HEK293 (cell line): ENCODE data around the gene MAP1LC3A.
A peak's percentile ranks its signal among the peaks of the same experiment; 100 is the strongest.

Experiments
- CTCF ChIA-PET: fragments of 350-600 bp; formaldehyde crosslinking; extraction: SDS; loops from one replicate; lab custom pipeline; 2021; ENCODE audit warnings: antibody characterized with exemption; lab: Yijun Ruan, JAX
- POLR2A ChIA-PET: fragments of 300-600 bp; formaldehyde crosslinking; extraction: SDS; loops from one replicate; lab custom pipeline; 2020; ENCODE audit warnings: antibody characterized with exemption, inconsistent platforms; lab: Yijun Ruan, JAX
- H3K27ac ChIP-seq: fragments of 200-500 bp; sonication (Bioruptor generic); 2 replicates; pipeline ENCODE4 v1.5.1; 2014; ENCODE audit warnings: low read depth, low read length, control low read depth, inconsistent platforms; ENCODE audit errors: extremely low read depth
- H3K36me3 ChIP-seq, 2 experiments: fragments of 200-500 bp in 1 of 2; sonication (Bioruptor generic) in 1 of 2; 1 replicate in 1 of 2; 2 replicates in 1 of 2; pipeline ENCODE4 v1.5.1; 2014 to 2017; ENCODE audit warnings: inconsistent platforms in 2 of 2, low read length in 2 of 2; ENCODE audit not compliant: control insufficient read depth in 2 of 2, insufficient read depth in 1 of 2
- H3K4me1 ChIP-seq: fragments of 200-500 bp; sonication (Bioruptor generic); 2 replicates; pipeline ENCODE4 v1.5.1; 2014; ENCODE audit warnings: mild to moderate bottlenecking, low read length, inconsistent platforms; ENCODE audit not compliant: control insufficient read depth, insufficient read depth
- H3K4me3 ChIP-seq: 2 replicates; pipeline ENCODE4 v1.5.1; 2011; ENCODE audit warnings: low read depth, mild to moderate bottlenecking, control low read depth, low read length, moderate library complexity
- H3K9me3 ChIP-seq: fragments of 200-500 bp; sonication (Bioruptor generic); 2 replicates; pipeline ENCODE4 v1.5.1; 2014; ENCODE audit warnings: low read depth, low read length, inconsistent platforms; ENCODE audit not compliant: control insufficient read depth, insufficient read depth
- BCL11A ChIP-seq: fragments of 450-650 bp; formaldehyde crosslinking; IDR thresholded peaks from 2 replicates; pipeline ENCODE4 v1.5.1; 2016; ENCODE audit warnings: low read depth, missing biosample characterization, missing genetic modification characterization
- GLIS1 ChIP-seq: fragments of 450-650 bp; formaldehyde crosslinking; IDR thresholded peaks from 2 replicates; pipeline ENCODE4 v1.5.1; 2016; ENCODE audit warnings: missing biosample characterization, missing genetic modification characterization
- KLF1 ChIP-seq: fragments of 450-650 bp; formaldehyde crosslinking; IDR thresholded peaks from 2 replicates; pipeline ENCODE4 v1.5.1; 2016; ENCODE audit warnings: missing biosample characterization, missing genetic modification characterization
- KLF10 ChIP-seq: fragments of 450-650 bp; IDR thresholded peaks from 2 replicates; pipeline ENCODE4 v1.5.1; 2018; ENCODE audit warnings: missing biosample characterization, mild to moderate bottlenecking, missing genetic modification characterization
- MEIS1 ChIP-seq: sonication (generic); formaldehyde crosslinking; IDR thresholded peaks from 2 replicates; pipeline ENCODE4 v1.8.1; 2022; ENCODE audit warnings: missing genetic modification reagents, mild to moderate bottlenecking, borderline replicate concordance
- MZF1 ChIP-seq: fragments of 450-650 bp; formaldehyde crosslinking; IDR thresholded peaks from 2 replicates; pipeline ENCODE4 v1.5.1; 2017; ENCODE audit warnings: missing biosample characterization, missing genetic modification characterization, borderline replicate concordance
- OSR2 ChIP-seq: fragments of 450-650 bp; formaldehyde crosslinking; IDR thresholded peaks from 2 replicates; pipeline ENCODE4 v1.5.1; 2016; ENCODE audit warnings: missing biosample characterization, missing genetic modification characterization
- SP3 ChIP-seq: fragments of 450-650 bp; formaldehyde crosslinking; IDR thresholded peaks from 2 replicates; pipeline ENCODE4 v1.5.1; 2016; ENCODE audit warnings: missing biosample characterization, missing genetic modification characterization
- SP7 ChIP-seq: fragments of 450-650 bp; formaldehyde crosslinking; IDR thresholded peaks from 2 replicates; pipeline ENCODE4 v1.5.1; 2016; ENCODE audit warnings: missing biosample characterization, missing genetic modification characterization
- ZBTB1 ChIP-seq: fragments of 450-650 bp; formaldehyde crosslinking; IDR thresholded peaks from 2 replicates; pipeline ENCODE4 v1.5.1; 2016; ENCODE audit warnings: missing biosample characterization, missing genetic modification characterization
- ZBTB20 ChIP-seq: fragments of 450-650 bp; formaldehyde crosslinking; IDR thresholded peaks from 2 replicates; pipeline ENCODE4 v1.5.1; 2016; ENCODE audit warnings: missing biosample characterization, missing genetic modification characterization
- ZBTB48 ChIP-seq: fragments of 450-650 bp; formaldehyde crosslinking; IDR thresholded peaks from 2 replicates; pipeline ENCODE4 v1.5.1; 2016; ENCODE audit warnings: missing biosample characterization, missing genetic modification characterization
- ZEB2 ChIP-seq: fragments of 450-650 bp; formaldehyde crosslinking; IDR thresholded peaks from 2 replicates; pipeline ENCODE4 v1.5.1; 2016; ENCODE audit warnings: missing biosample characterization, missing genetic modification characterization
- ZFHX2 ChIP-seq: fragments of 450-650 bp; formaldehyde crosslinking; conservative IDR thresholded peaks from 2 replicates; pipeline ENCODE4 v1.5.1; 2016; ENCODE audit warnings: missing biosample characterization, missing genetic modification characterization
- ZFP37 ChIP-seq: fragments of 450-650 bp; formaldehyde crosslinking; IDR thresholded peaks from 2 replicates; pipeline ENCODE4 v1.5.1; 2016; ENCODE audit warnings: missing biosample characterization, missing genetic modification characterization
- ZNF146 ChIP-seq: fragments of 450-650 bp; formaldehyde crosslinking; IDR thresholded peaks from 2 replicates; pipeline ENCODE4 v1.5.1; 2016; ENCODE audit warnings: missing biosample characterization, missing genetic modification characterization
- ZNF174 ChIP-seq: fragments of 450-650 bp; formaldehyde crosslinking; IDR thresholded peaks from 2 replicates; pipeline ENCODE4 v1.5.0; 2017; ENCODE audit warnings: missing biosample characterization, mild to moderate bottlenecking, missing genetic modification characterization
- ZNF184 ChIP-seq: fragments of 450-650 bp; IDR thresholded peaks from 2 replicates; pipeline ENCODE4 v1.5.1; 2018; ENCODE audit warnings: missing biosample characterization, mild to moderate bottlenecking, missing genetic modification characterization
- ZNF2 ChIP-seq: fragments of 450-650 bp; formaldehyde crosslinking; IDR thresholded peaks from 2 replicates; pipeline ENCODE4 v1.5.1; 2016; ENCODE audit warnings: missing biosample characterization, missing genetic modification characterization
- ZNF223 ChIP-seq: fragments of 450-650 bp; formaldehyde crosslinking; IDR thresholded peaks from 2 replicates; pipeline ENCODE4 v1.5.1; 2016; ENCODE audit warnings: missing biosample characterization, missing genetic modification characterization
- ZNF23 ChIP-seq: fragments of 450-650 bp; formaldehyde crosslinking; IDR thresholded peaks from 2 replicates; pipeline ENCODE4 v1.5.1; 2016; ENCODE audit warnings: missing biosample characterization, missing genetic modification characterization, borderline replicate concordance
- ZNF248 ChIP-seq: fragments of 450-650 bp; formaldehyde crosslinking; IDR thresholded peaks from 2 replicates; pipeline ENCODE4 v1.5.1; 2017; ENCODE audit warnings: missing biosample characterization, missing genetic modification characterization
- ZNF366 ChIP-seq: fragments of 450-650 bp; formaldehyde crosslinking; conservative IDR thresholded peaks from 2 replicates; pipeline ENCODE4 v1.5.1; 2016; ENCODE audit warnings: missing biosample characterization, missing genetic modification characterization
- ZNF521 ChIP-seq: fragments of 450-650 bp; formaldehyde crosslinking; IDR thresholded peaks from 2 replicates; pipeline ENCODE4 v1.5.1; 2017; ENCODE audit warnings: missing biosample characterization, mild to moderate bottlenecking, missing genetic modification characterization
- ZNF600 ChIP-seq: fragments of 450-650 bp; formaldehyde crosslinking; IDR thresholded peaks from 2 replicates; pipeline ENCODE4 v1.5.1; 2016; ENCODE audit warnings: missing biosample characterization, missing genetic modification characterization
- ZNF623 ChIP-seq: fragments of 450-650 bp; formaldehyde crosslinking; IDR thresholded peaks from 2 replicates; pipeline ENCODE4 v1.5.1; 2016; ENCODE audit warnings: missing biosample characterization, missing genetic modification characterization
- ZNF626 ChIP-seq: fragments of 450-650 bp; sonication (Bioruptor Pico); formaldehyde crosslinking; IDR thresholded peaks from 2 replicates; pipeline ENCODE4 v1.5.1; 2018; ENCODE audit warnings: missing biosample characterization, missing genetic modification characterization, inconsistent platforms
- ZNF785 ChIP-seq: fragments of 450-650 bp; formaldehyde crosslinking; IDR thresholded peaks from 2 replicates; pipeline ENCODE4 v1.5.1; 2016; ENCODE audit warnings: missing biosample characterization, missing genetic modification characterization
- ZXDB ChIP-seq: fragments of 450-650 bp; formaldehyde crosslinking; IDR thresholded peaks from 2 replicates; pipeline ENCODE4 v1.5.1; 2016; ENCODE audit warnings: missing biosample characterization, missing genetic modification characterization
- TF ChIP-seq, protein P1 (sequence below): fragments of 450-650 bp; formaldehyde crosslinking; IDR thresholded peaks from 2 replicates; pipeline ENCODE4 v1.5.1; 2016; ENCODE audit warnings: missing biosample characterization, missing genetic modification characterization
- TF ChIP-seq, protein P2 (sequence below): fragments of 450-650 bp; formaldehyde crosslinking; IDR thresholded peaks from 2 replicates; pipeline ENCODE4 v1.5.1; 2016; ENCODE audit warnings: missing biosample characterization, missing genetic modification characterization

MAP1LC3A gene

DNA sequence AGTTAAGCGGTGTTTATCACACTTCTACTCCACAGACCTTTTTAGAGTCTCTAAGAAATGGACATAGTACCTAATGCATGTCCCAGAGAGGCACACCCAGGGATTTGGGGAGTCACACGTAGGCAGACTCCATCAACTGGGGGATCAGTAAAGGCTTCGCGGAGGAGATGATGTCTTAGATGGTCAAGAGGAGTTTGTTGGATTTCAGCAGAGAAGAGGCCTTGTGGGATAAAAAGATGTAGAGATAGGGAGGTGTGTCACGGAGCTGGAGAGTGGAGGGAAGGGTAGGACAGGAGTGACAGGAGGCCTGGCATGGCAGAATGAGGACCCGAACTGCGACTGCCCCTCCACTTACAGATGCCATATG lies 33.2 kb upstream of the MAP1LC3A start:
- H3K9me3 ChIP-seq: no peaks in the 10 kb centered on the region
- CTCF ChIA-PET: interaction anchor here (0.7 to 7.7 kb wide), 3 partner anchors 9 to 212 kb away, joined by 3 to 116 read pairs (median 8); partner anchors contain the start of gene DYNLRB1
- H3K36me3 ChIP-seq: peaks cover 3 to 60% of the 10 kb centered on the region in 2 experiments; a peak in 2 of 3 replicates
- POLR2A ChIA-PET: interaction anchor here (2.0 kb wide), 1 partner anchor 9 kb away, joined by 20 read pairs; the partner anchor contains the start of gene DYNLRB1
- H3K4me3 ChIP-seq: no peak overlapping the region
- 0 out of 2 replicates have a peak overlapping the region, but pooled peaks have one; percentile 34 for H3K27ac ChIP-seq
- no peak for TF ChIP-seq ZNF785 (tag by site-specific recombination)
- no peak for TF ChIP-seq ZFHX2 (tag by site-specific recombination)
- no peak for TF ChIP-seq ZBTB20
- TF ChIP-seq MEIS1 (CRISPR knock-in tag): no peak
- no peak for TF ChIP-seq ZNF600 (tag by site-specific recombination)
- TF ChIP-seq, protein P1, sequence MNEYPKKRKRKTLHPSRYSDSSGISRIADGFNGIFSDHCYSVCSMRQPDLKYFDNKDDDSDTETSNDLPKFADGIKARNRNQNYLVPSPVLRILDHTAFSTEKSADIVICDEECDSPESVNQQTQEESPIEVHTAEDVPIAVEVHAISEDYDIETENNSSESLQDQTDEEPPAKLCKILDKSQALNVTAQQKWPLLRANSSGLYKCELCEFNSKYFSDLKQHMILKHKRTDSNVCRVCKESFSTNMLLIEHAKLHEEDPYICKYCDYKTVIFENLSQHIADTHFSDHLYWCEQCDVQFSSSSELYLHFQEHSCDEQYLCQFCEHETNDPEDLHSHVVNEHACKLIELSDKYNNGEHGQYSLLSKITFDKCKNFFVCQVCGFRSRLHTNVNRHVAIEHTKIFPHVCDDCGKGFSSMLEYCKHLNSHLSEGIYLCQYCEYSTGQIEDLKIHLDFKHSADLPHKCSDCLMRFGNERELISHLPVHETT (tag by site-specific recombination): no peak
- no peak for TF ChIP-seq ZNF146 (tag by site-specific recombination)
- TF ChIP-seq ZNF626 (tag by site-specific recombination): no peak
- TF ChIP-seq ZNF23 (tag by site-specific recombination): no peak
- TF ChIP-seq ZFP37: no peak
- no peak for TF ChIP-seq ZNF623 (tag by site-specific recombination)
- no peak for TF ChIP-seq ZNF2
- TF ChIP-seq ZNF521 (tag by site-specific recombination): no peak
- TF ChIP-seq ZNF248: no peak
- no peak for TF ChIP-seq KLF1 (tag by site-specific recombination)
- H3K4me1 ChIP-seq: peaks cover 9% of the 10 kb centered on the region

DNA sequence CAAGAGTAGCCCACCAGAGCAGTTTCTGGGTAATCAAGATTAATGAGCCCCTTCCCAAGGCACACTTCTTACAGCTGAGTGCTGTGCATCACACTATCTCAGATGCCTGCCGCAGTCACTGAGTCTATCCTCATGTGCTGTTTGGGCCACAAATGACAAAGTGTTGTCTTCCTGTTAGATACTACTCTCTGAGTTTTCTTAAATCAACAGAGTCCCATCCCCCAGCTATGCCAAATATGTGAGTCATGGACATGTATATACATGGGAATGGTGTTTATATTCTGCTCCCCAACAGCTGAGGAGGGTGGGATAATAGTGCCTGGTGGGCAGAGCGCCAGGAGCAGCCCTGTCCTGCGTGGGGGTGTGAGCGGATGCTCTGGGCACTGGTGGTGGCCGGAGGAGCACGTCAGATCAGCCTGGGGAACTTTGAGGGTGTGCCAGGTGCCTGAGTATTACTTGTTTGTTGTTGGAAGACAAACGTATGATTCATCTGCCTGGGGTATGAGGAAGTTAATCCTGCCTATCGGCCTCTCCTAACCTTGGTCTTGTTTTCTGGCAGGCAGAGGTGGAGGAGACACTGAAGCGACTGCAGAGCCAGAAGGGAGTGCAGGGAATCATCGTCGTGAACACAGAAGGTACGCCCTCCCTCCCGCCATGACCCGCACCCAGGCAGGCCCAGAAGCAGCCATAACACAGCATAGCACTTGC lies 32.7 kb upstream of the MAP1LC3A start:
- CTCF ChIA-PET: interaction anchor here (0.7 to 7.7 kb wide), 3 partner anchors 10 to 213 kb away, joined by 3 to 116 read pairs (median 8); partner anchors contain the start of gene DYNLRB1
- H3K9me3 ChIP-seq: no peaks in the 10 kb centered on the region
- no peak overlapping the region for H3K4me3 ChIP-seq
- H3K36me3 ChIP-seq: peaks cover 3 to 63% of the 10 kb centered on the region in 2 experiments; a peak in 2 of 3 replicates
- POLR2A ChIA-PET: interaction anchor here (2.0 kb wide), 1 partner anchor 10 kb away, joined by 20 read pairs; the partner anchor contains the start of gene DYNLRB1
- H3K27ac ChIP-seq: peak overlapping the region; percentile 34
- H3K4me1 ChIP-seq: peaks cover 9% of the 10 kb centered on the region
- TF ChIP-seq, protein P2, sequence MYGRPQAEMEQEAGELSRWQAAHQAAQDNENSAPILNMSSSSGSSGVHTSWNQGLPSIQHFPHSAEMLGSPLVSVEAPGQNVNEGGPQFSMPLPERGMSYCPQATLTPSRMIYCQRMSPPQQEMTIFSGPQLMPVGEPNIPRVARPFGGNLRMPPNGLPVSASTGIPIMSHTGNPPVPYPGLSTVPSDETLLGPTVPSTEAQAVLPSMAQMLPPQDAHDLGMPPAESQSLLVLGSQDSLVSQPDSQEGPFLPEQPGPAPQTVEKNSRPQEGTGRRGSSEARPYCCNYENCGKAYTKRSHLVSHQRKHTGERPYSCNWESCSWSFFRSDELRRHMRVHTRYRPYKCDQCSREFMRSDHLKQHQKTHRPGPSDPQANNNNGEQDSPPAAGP (tag by site-specific recombination): peak; percentile 92
- TF ChIP-seq ZNF174 (tag by site-specific recombination) (no peak), KLF10 (tag by site-specific recombination) (peak; percentile 66), MZF1 (tag by site-specific recombination) (peak; percentile 33; the same call in 1 of the 2 replicates), GLIS1 (tag by site-specific recombination) (peak; percentile 70; the same call in 1 of the 2 replicates), ZXDB (tag by site-specific recombination) (0 out of 2 replicates have a peak, but pooled peaks have one; percentile 32), SP7 (tag by site-specific recombination) (peak; percentile 81), SP3 (tag by site-specific recombination) (0 out of 2 replicates have a peak, but pooled peaks have one; percentile 34), BCL11A (tag by site-specific recombination) (peak; percentile 41; the same call in 1 of the 2 replicates), ZNF366 (tag by site-specific recombination) (peak; percentile 69), ZEB2 (tag by site-specific recombination) (peak; percentile 71), ZBTB1 (tag by site-specific recombination) (no peak), ZNF184 (0 out of 2 replicates have a peak, but pooled peaks have one; percentile 25), OSR2 (tag by site-specific recombination) (0 out of 2 replicates have a peak, but pooled peaks have one; percentile 13), ZBTB48 (tag by site-specific recombination) (0 out of 2 replicates have a peak, but pooled peaks have one; percentile 46), ZBTB20 (peak; percentile 30; the same call in 1 of the 2 replicates), ZNF223 (tag by site-specific recombination) (no peak)
